ENCODE measurements around the gene OR2D2.
"Not testable (repeated sequence)": the region's sequence is repeated elsewhere in the genome, so short reads cannot be mapped to it uniquely, and the experiment has no call there.

The OR2D2 gene

GRCh38 chr11:6876325-6876724 is 16.0 kb downstream of the OR2D2 start, which contains the start of gene OR10A4:
TSS of gene OR10A4 (plus strand) at chr11:6876625. CDS start at chr11:6876648, 23 bp downstream.
- no peak for DNase-seq

DNA sequence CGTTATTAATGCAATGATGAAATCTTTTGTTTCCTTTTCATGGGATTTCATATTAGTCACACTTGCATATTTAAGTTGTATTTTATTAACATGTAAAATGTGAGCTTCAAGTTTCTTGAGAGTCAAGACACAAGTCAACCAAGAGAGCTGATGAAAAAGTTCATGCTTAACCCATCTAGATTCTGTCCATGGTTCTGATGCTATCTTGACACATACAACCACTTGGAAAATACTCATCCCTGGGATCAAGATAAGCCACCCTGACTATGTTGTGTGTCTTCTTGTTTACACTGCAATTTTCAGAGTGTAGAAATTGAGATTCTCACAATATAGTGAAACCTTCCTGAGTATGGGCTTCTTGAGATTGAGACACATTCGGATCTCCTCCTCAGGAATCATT is 16.5 kb downstream of the OR2D2 start:
- no peak for DNase-seq

DNA sequence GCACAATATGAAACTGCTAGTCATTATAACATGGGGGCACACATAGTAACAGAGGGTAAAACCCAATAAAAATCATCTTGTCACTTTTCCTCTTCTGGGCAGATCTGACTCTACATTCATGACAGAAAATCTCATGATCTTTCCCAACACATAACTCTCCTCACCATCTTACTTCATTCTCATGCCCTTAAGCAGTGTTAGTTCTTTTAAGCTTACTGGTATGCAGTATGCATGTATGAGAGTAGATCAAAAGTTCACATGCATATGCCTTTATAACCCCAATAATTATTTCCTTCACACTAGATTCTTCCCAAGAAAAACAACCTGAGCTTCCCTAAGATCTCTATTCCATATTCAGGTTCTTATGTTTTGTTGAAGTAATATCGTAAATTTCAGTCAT is 21.0 kb downstream of the OR2D2 start:
- DNase-seq = no peak

DNA sequence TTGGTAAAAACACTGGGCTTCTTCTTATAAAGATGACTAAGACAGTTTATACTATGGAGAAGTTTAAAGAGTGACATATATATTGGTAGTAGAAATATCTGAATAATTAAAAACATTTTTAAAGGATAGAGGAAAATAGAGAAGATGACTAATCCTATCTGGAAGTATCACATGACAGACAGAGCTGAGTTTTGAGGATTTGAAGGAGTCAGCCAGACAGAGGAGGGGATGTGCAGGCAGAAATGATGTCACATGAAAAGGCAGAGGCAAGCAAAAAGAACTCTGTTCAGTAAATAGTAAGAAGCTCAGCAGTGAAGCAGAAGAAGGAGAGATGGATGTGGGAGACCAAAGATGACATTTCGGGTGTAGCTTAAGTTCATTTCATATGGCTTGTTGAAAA is 27.9 kb downstream of the OR2D2 start:
- no peak for DNase-seq

GRCh38 chr11:6862961-6863360 is 29.3 kb downstream of the OR2D2 start, which contains the start of gene OR10A2:
TSS of gene OR10A2 (plus strand) at chr11:6863057. CDS start at chr11:6869755, 6,698 bp downstream.
- DNase-seq = no peak

GRCh38 chr11:6856871-6857270 is 35.4 kb downstream of the OR2D2 start:
- peak; percentile 53 for DNase-seq

- DNase-seq = no peak
Observed at GRCh38 chr11:6855971-6856541, 36.2 kb downstream of the OR2D2 start.

DNA sequence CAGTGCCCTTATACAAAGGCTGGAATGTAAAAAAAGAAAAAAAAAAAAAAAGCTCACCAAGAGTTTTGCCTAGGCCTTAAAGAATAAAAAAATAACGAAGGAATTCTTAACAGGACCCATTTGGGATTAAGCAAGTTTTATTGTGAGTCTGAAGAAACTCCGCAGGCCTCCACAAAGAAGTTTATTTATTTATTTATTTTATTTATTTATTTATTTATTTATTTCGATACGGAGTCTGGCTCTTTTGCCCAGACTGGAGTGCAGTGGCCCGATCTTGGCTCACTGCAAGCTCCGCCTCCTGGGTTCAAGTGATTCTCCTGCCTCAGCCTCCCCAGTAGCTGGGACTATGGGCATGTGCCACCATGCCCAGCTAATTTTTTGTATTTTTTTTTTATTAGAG is 37.5 kb downstream of the OR2D2 start:
- not testable (repeated sequence) for DNase-seq

- no peak for DNase-seq
Observed at GRCh38 chr11:6850526-6850925, 41.8 kb downstream of the OR2D2 start.

DNA sequence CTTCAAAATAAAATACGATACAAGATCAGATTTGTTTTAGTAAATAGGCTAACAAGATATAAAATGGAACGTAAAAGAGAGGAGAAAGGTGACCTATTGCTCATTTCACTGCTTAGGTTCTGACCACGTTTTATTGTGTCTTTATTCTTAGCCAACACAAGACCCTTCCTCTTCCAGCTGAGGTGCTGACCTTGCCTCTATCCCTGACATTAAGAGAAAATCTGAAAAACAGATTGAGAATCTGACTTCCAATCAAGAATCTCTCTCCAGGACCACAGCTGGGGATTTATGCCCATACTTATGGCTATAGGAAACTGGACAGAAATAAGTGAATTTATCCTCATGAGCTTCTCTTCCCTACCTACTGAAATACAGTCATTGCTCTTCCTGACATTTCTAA is 46.9 kb downstream of the OR2D2 start, which contains the start of gene OR10A5:
Gene OR10A5, plus strand, starts transcription at position 301 of the 400 bp plus-strand sequence. Its CDS starts 0 bp downstream, at position 301.
- no peak for DNase-seq

- no peak for DNase-seq
Observed at GRCh38 chr11:6844356-6844755, 47.9 kb downstream of the OR2D2 start.

- DNase-seq = no peak
Observed at GRCh38 chr11:6843670-6844069, 48.6 kb downstream of the OR2D2 start.

- DNase-seq = peak; percentile 20
Observed at GRCh38 chr11:6841694-6842093, 50.6 kb downstream of the OR2D2 start.

Measured in activated CD4-positive, alpha-beta T cell treated with anti-CD3 and anti-CD28 coated beads, Interleukin-2, Interleukin-6, amounts not matched to agents 100 ng/mL and 50 ng/mL, durations not matched to agents 16 hours and 8 hours (primary cell).